Measurements from ENCODE around the gene MAST4.
A peak's percentile ranks its signal among the peaks of the same experiment; 100 is the strongest.
"Not testable (repeated sequence)": the region's sequence is repeated elsewhere in the genome, so short reads cannot be mapped to it uniquely, and the experiment has no call there.

MAST4 gene

DNA sequence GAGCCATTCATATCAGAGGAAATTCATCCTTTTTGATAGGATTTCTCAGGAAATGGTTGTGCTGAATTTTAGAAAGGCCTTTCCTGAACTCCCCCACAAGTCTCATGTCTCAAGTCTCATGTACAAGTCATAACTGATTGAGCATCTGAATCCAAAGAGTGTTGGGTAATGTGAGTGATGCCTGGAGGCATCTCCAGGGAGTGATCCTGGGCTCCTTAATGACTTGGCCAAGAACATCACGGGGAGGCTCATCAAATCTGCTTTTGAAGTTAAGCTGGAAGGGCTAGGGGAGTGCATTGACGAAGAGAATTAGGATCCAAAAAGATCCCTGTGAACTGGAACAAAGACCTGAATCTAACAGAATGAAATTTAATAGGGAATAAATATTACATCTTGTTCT lies 79.2 kb downstream of the MAST4 start:
- Histone ChIP-seq H3K27me3 (replicated peaks; ENCODE audit: control insufficient read depth, insufficient read depth, low read length) (no peaks in the 10 kb centered on the region; the same call in none of the 2 replicates), H3K4me3 (replicated peaks; ENCODE audit: low read depth, low read length) (no peak overlapping the region), H3K36me3 (ENCODE audit: control insufficient read depth, insufficient read depth, low read length) (no peaks in the 10 kb centered on the region)
- DNase-seq (ENCODE audit: extremely low read depth, insufficient read length): no peak
- TF ChIP-seq, protein P1, sequence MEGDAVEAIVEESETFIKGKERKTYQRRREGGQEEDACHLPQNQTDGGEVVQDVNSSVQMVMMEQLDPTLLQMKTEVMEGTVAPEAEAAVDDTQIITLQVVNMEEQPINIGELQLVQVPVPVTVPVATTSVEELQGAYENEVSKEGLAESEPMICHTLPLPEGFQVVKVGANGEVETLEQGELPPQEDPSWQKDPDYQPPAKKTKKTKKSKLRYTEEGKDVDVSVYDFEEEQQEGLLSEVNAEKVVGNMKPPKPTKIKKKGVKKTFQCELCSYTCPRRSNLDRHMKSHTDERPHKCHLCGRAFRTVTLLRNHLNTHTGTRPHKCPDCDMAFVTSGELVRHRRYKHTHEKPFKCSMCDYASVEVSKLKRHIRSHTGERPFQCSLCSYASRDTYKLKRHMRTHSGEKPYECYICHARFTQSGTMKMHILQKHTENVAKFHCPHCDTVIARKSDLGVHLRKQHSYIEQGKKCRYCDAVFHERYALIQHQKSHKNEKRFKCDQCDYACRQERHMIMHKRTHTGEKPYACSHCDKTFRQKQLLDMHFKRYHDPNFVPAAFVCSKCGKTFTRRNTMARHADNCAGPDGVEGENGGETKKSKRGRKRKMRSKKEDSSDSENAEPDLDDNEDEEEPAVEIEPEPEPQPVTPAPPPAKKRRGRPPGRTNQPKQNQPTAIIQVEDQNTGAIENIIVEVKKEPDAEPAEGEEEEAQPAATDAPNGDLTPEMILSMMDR (IDR thresholded peaks at IDR 0.05; ENCODE audit: insufficient read depth, low read length, poor library complexity, severe bottlenecking): no peak

DNA sequence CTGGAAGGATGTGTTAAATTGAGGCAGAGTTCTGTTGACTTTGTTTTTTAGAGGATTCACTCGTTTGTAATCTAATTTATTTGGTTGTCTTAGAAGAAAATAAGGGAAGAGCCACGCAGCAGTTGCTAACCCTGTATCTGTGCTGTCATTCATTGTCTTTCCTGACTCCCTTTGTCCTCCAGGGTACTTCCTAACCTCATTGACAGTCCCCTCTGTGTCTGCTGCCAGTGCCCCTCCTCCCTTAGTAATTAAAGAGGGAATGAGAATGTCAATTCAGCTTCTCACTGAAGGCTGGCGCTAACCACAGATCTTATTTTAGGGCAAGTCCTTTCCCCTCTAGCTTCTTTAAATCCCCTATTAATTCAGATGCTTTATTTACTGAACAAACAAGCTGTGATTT lies 84.0 kb downstream of the MAST4 start:
- no peaks in the 10 kb centered on the region for H3K36me3 ChIP-seq (ENCODE audit: control insufficient read depth, insufficient read depth, low read length)
- TF ChIP-seq, protein P1 (IDR thresholded peaks at IDR 0.05; ENCODE audit: insufficient read depth, low read length, poor library complexity, severe bottlenecking): no peak
- no peaks in the 10 kb centered on the region; the same call in 1 of the 2 replicates for H3K27me3 ChIP-seq (replicated peaks; ENCODE audit: control insufficient read depth, insufficient read depth, low read length)
- no peak overlapping the region for H3K4me3 ChIP-seq (replicated peaks; ENCODE audit: low read depth, low read length)
- no peak for DNase-seq (ENCODE audit: extremely low read depth, insufficient read length)

DNA sequence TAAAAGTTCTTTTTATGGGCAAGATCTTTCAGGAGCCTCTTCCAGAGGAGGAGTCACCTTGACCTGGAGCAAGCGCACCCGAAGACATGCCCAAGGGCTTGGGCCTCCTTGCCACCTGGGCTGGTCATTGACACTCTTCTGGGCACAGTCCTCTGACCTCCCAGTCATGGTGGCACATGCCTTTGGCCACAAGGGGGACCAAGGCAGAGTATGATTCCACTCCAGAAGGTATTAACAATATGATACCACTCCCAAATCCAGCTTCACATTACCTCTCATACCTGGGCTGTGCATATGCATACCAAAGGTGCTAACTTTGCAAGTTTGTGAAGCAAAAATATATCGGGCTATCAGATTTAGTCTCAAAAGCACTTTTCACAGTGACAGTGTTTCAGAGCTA lies 84.6 kb downstream of the MAST4 start:
- TF ChIP-seq, protein P1 (IDR thresholded peaks at IDR 0.05; ENCODE audit: insufficient read depth, low read length, poor library complexity, severe bottlenecking): peak; percentile 36
- H3K4me3 ChIP-seq (replicated peaks; ENCODE audit: low read depth, low read length): no peak overlapping the region
- DNase-seq (ENCODE audit: extremely low read depth, insufficient read length): no peak
- no peaks in the 10 kb centered on the region; the same call in 1 of the 2 replicates for H3K27me3 ChIP-seq (replicated peaks; ENCODE audit: control insufficient read depth, insufficient read depth, low read length)
- H3K36me3 ChIP-seq (ENCODE audit: control insufficient read depth, insufficient read depth, low read length): no peaks in the 10 kb centered on the region

DNA sequence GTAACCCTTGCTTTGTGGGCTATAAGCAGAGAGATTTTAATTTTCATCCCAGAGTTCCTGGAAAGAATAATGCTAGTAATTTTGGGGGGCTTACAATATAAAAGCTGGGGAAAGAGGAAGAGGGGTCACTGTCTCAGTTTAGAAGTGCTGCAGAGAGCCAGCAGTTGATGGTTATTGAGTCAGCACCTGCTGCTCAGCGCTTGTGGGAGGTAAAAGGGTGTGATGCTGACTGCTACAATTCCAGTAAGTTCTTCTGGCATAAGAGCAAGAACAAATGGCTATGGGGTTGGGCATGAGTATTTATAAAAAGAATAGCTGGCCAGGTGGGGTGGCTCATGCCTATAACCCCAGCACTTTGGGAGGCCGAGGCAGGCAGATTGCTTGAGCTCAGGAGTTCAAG lies 88.5 kb downstream of the MAST4 start:
- no peak for DNase-seq (ENCODE audit: extremely low read depth, insufficient read length)
- TF ChIP-seq, protein P1 (IDR thresholded peaks at IDR 0.05; ENCODE audit: insufficient read depth, low read length, poor library complexity, severe bottlenecking): no peak
- Histone ChIP-seq H3K36me3 (ENCODE audit: control insufficient read depth, insufficient read depth, low read length) (no peaks in the 10 kb centered on the region), H3K4me3 (replicated peaks; ENCODE audit: low read depth, low read length) (no peak overlapping the region), H3K27me3 (replicated peaks; ENCODE audit: control insufficient read depth, insufficient read depth, low read length) (no peaks in the 10 kb centered on the region)

DNA sequence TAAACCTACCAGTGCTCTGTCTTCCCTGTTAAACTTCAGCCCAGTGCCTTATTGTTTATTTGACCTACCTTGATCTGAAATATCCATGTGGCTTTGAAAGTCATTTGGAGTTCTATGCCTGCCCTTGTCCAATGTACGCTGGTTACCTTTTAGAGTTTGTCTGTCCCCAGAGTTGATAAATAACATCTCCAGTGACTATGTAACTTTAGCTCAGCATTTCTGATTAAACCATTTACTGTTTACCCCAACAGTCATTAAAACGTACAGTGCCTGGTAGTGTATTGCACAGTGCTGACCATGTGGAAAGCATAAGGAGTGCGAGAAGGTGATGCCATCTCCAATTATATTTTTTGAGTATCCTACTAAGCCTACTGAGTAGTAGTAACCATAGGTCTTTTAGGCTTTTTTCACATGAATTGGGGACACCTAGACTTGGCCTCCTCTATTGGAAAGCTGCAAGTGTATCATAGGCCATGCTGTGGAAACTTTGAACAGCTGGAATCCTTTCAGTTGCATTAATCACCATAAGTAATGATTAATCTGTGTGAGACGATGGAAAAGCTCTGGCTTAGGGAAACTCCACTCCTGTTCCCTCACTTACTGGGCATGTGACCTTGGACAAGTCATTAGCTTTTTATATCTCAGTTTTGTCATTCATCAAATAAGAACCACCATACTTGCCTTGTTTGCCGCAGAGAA lies 93.5 kb downstream of the MAST4 start:
- Histone ChIP-seq H3K27me3 (replicated peaks; ENCODE audit: control insufficient read depth, insufficient read depth, low read length) (no peaks in the 10 kb centered on the region), H3K4me3 (replicated peaks; ENCODE audit: low read depth, low read length) (no peak overlapping the region), H3K36me3 (ENCODE audit: control insufficient read depth, insufficient read depth, low read length) (no peaks in the 10 kb centered on the region)
- TF ChIP-seq, protein P1 (IDR thresholded peaks at IDR 0.05; ENCODE audit: insufficient read depth, low read length, poor library complexity, severe bottlenecking): no peak
- no peak for DNase-seq (ENCODE audit: extremely low read depth, insufficient read length)

DNA sequence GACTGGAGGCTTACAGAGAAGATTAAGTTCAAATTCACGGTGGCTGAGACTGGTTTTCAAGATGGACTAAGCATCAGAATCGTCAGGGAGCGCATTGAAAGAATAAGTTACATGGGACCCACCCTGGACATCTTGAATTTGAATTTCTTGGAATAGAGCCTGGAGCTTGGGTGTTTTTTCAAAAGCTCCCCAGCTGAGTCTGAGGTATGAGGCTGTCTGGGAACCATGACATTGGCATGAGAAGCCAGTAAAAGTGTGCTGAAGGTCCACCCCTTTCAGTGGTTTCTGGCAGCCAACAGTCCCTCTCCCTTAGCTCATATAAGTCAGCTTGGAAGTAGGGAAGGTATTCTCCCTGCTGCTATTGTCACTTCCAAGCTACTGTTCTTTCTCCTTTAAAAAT lies 97.8 kb downstream of the MAST4 start:
- no peak overlapping the region for H3K4me3 ChIP-seq (replicated peaks; ENCODE audit: low read depth, low read length)
- no peaks in the 10 kb centered on the region for H3K36me3 ChIP-seq (ENCODE audit: control insufficient read depth, insufficient read depth, low read length)
- TF ChIP-seq, protein P1 (IDR thresholded peaks at IDR 0.05; ENCODE audit: insufficient read depth, low read length, poor library complexity, severe bottlenecking): no peak
- no peak for DNase-seq (ENCODE audit: extremely low read depth, insufficient read length)
- no peaks in the 10 kb centered on the region for H3K27me3 ChIP-seq (replicated peaks; ENCODE audit: control insufficient read depth, insufficient read depth, low read length)

DNA sequence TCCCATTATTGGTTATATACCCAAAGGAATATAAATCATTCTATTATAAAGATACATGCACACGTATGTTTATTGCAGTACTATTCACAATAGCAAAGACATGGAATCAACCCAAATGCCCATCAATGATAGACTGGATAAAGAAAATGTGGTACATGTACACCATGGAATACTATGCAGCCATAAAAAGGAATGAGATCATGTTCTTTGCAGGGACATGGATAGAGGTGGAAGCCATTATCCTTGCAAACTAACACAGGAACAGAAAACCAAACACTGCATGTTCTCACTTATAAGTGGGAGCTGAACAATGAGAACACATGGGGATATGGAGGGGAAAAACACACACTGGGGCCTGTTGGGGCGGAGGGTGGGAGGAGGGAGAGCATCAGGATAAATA lies 99.6 kb downstream of the MAST4 start:
- H3K27me3 ChIP-seq (replicated peaks; ENCODE audit: control insufficient read depth, insufficient read depth, low read length); H3K4me3 ChIP-seq (replicated peaks; ENCODE audit: low read depth, low read length); H3K36me3 ChIP-seq (ENCODE audit: control insufficient read depth, insufficient read depth, low read length); DNase-seq (ENCODE audit: extremely low read depth, insufficient read length): not testable (repeated sequence)

Data from GM06990 (cell line).